Stimulated activated CD8-positive, alpha-beta memory T cell treated with anti-CD3 and anti-CD28 coated beads, Interleukin-4, amount 100 ng/mL, for 4 hours (primary cell): ENCODE results near the gene ENAH.
"Not testable (repeated sequence)": the region's sequence is repeated elsewhere in the genome, so short reads cannot be mapped to it uniquely, and the experiment has no call there.

ENCODE experiments used
- DNase-seq, 2 donors: peaks; one replicate each; pipeline ENCODE4 v3.0.0-alpha.2; 2020; ENCODE audit warnings: low read depth in 2 of 2, low spot score in 1 of 2

Gene ENAH

GRCh38 chr1:225532240-225532944 is 120.5 kb downstream of the ENAH start:
- DNase-seq = no peak

DNA sequence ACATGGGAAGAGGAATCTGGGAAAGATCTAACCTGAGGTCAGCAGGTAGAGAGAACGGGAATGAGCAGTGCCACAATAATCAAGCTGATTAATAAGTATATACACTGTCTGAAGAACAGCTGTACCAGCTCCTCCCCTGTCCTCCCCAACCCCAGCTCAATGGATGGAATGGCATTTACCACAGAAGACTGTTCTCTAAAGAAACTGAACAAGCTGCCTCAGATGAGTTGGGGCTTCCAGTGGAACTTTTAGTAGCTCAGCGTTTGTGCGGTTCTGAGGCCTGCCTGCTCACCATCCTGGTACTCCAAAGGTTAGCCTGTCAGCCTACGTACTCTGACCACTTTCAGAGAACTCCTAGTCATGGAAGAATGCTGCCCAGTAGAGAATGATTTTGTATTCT is 123.2 kb downstream of the ENAH start:
- DNase-seq = no peak

GRCh38 chr1:225527575-225527974 is 125.3 kb downstream of the ENAH start:
- DNase-seq = no peak

- DNase-seq = no peak
Measured at GRCh38 chr1:225526878-225527277, 126.0 kb downstream of the ENAH start.

DNA sequence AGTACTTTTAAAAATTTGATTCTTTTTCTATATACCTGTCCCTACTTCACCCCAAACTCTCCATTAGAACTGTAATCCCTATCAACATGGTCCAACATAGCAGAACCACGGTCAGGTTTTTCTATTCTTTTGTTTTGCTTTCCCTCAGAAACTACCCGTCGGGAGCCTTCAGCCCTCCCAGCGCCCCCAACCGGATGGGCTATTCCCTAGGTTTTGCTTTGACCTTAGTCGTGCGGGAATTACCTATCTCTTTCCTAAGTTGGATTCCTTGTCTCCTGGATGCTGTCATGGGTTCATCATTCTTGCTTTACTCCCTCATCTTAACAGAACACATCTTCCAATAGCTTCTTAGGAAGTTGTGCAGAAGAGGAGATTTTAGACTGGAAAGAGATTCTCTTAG is 127.5 kb downstream of the ENAH start:
- DNase-seq = no peak

- no peak for DNase-seq
Measured at GRCh38 chr1:225524570-225524969, 128.4 kb downstream of the ENAH start.

DNA sequence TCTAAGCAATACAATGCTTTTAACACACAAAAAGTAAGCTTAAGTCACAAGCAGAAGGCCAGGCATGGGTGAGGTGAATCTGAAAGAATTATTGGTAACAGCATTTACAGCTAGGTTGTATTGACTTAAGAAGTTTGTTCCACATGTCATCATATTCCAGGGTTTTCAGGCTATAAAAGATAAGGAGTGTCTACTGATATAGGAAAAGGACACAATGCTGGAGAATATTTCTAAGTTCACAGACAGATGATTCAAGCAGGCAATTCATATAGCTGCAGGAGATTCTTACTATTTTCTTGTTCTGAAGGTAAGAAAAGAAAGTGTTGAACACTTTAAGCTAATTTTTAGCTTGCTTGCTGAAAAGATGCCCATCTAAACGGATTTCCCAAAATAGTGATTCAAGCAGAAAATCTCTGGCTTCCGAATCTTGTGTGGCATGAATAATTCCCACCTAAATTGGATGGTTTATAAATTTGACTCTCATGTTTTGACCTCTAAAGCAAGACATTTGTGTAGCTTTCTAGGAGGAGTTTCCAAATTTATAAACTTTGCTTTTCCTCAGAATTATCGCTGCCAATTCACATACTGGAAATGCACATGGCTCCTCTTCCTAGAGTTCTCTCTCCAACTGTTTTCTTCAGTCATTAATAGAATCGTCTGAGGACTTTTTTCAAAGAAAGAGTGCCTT is 129.5 kb downstream of the ENAH start:
- DNase-seq = no peak

DNA sequence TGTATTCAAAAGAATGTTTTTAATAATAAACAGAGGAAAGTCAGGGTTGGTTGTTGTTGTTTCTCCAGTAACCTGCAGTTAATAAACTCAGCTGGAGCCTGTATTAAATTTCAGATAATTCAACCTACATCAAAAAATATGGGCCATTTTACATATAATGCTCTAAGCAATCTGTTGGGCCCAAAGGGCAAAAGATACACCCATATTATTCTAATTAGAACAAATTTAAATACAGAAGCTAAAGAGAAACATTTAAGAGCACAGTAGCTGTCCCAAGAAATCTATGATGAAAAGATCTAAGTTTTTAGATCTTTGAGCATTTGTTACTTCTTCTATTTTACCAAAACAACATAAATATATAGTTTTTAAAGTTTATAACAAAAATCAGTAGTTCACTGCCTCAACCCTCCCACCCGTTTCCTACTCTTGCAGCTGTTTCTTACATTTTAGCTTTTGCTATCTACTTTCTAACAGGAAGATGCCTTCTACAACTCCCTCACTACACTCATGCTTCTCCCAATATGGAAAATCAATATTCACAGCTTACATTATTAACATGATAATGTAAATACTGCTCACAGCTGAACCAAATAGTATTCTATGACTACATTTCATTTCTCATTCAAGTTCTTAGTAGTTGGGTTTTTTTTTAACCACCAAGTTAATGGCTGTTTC is 130.2 kb downstream of the ENAH start:
- DNase-seq = no peak

GRCh38 chr1:225520587-225521227 is 132.2 kb downstream of the ENAH start:
- no peak for DNase-seq

- DNase-seq = no peak
Measured at GRCh38 chr1:225519166-225519863, 133.6 kb downstream of the ENAH start.

- no peak for DNase-seq
Measured at GRCh38 chr1:225517697-225518096, 135.2 kb downstream of the ENAH start.

- no peak for DNase-seq
Measured at GRCh38 chr1:225517221-225517620, 135.7 kb downstream of the ENAH start.

DNA sequence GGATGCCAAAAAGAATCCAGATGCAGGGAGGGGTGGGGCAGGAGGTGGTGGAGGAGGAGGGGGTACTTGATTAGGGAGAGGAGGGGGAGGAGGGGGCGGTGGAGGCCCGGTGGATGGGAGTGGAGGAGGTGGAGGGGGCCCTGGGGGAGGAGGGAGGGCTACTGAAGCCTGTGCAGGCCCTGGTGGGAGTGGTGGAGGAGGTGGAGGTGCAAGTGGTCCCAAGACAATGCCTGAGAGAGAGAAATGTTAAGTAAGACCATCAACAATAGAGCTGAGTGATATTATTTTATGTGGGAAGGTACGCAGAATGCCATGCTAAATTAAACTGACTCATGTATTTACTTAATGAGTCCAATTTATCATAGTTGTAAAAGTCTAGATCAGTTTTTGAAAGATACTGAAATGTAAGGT is 138.2 kb downstream of the ENAH start:
- no peak for DNase-seq

- DNase-seq = not testable (repeated sequence)
Measured at GRCh38 chr1:225513576-225513975, 139.3 kb downstream of the ENAH start.

DNA sequence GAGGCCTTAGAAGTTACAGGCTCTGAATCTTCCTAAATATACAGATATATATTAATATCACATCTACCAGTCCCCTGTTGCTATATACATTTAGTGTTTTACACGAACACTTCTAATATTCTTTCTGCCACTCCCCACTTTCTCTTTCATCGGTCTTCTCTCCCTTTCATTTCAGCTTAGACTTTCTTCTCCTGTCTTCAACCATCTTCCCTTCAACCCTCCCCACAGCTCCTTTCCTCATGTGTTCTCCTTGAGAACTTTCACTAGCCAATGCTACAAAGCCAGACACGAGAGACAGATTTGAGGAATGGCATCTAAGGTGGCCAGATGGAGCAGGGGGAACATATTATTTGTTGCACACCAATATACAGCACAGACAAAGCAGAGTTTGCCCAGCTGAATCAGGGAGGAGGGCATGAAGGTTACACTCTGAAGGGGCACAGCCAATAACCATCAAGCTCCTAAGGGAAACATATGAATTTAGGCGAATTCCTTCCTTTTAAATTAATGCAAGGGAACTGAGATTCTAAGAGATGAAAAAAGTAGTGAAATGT is 141.0 kb downstream of the ENAH start:
- no peak for DNase-seq

DNA sequence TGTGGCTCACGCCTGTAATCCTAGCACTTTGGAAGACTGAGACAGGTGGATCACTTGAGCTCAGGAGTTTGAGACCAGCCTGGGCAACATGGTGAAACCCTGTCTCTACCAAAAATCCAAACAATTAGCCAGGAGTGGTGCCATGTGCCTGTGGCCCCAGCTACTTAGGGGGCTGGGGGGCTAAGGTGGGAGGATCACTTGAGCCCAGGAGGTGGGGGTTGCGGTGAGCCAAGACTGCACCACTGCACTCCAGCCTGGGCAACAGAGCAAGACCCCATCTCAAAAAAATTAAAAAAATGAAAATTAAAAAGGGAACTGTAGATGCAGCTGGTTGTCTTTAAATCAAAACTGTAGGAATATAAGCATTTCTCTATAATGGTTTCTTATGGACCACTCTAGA is 142.2 kb downstream of the ENAH start:
- not testable (repeated sequence) for DNase-seq

- no peak for DNase-seq
Measured at GRCh38 chr1:225509770-225510169, 143.2 kb downstream of the ENAH start.

GRCh38 chr1:225509376-225509707 is 143.6 kb downstream of the ENAH start:
- DNase-seq = no peak

DNA sequence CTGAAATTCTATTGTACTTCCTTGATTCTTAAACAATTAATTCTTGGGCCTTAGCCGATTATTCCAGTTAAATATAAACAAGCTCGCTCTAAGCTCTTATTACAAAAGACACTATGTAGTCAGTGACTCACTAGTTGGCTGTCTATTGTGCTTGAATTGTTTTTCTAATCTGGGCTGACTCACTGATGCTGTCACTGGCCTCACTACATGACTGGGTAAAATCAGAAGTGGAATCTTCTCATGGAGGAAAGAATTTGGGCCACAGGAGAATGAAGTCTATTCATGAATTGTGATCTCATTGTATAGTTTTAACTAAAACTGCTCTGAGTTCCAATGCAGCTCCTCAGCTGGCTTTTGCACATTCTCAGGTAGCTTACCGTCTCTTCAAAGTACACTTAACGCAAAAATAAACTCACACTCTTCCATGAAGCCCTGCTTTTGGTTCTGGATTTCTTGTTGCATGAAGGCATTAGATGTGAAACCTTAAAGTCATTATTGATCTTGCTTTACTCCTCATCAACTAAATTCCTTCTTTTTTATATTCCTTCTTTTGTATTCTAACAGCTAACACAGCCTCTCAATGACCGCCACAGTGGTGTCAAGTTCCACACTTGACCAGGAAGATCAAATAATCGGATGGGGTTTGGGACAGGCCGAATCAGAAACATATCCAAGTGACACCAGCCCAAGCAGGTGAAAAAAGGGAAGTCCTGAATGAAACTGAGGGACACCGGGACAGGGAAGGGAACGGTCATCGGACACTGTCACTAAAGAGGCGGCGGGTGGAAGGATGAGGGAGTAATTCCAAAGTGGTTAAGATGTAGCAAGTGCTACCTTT is 144.2 kb downstream of the ENAH start:
- no peak for DNase-seq

DNA sequence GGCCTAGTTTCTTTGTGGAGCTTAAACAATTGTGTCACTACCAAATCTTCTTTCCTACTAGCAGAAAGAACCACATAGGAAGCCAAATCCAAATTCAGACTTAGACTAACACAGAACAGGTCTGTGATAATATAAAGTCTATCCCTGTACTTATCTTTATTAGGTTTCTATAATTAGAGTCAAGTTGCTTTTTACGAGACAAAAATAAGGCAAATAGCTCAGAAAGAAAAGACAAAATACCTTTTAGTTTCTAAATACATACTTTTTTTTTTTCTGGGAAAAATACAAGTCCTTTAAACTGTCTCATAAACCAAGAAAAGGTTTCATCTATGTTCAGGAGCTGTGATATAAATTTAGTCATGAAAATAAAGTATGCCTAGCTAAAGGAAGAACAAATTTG is 146.2 kb downstream of the ENAH start:
- no peak for DNase-seq
